Thyroid gland (tissue), 4 donors: ENCODE data around the gene FAM240A.

ENCODE experiments used
- POLR2A ChIP-seq, 2 donors: fragments of 450-650 bp; IDR thresholded peaks; one replicate each; pipeline ENCODE4 v1.6.1; 2017; ENCODE audit warnings: antibody characterized with exemption in 2 of 2, mild to moderate bottlenecking in 2 of 2, moderate library complexity in 1 of 2
- TF ChIP-seq, protein P1 (sequence below), 6 experiments: fragments of 200-600 bp in 3 of 6; fragments of 450-650 bp in 3 of 6; sonication (generic) in 3 of 6; IDR thresholded peaks; one replicate each; pipeline ENCODE4 v1.5.1; 2016 to 2019; ENCODE audit warnings: antibody characterized with exemption in 6 of 6, mild to moderate bottlenecking in 2 of 6, inconsistent platforms in 1 of 6, moderate library complexity in 1 of 6

GRCh38 chr3:46609944-46610722 is 2.2 kb upstream of the FAM240A start:
- TF ChIP-seq, protein P1, sequence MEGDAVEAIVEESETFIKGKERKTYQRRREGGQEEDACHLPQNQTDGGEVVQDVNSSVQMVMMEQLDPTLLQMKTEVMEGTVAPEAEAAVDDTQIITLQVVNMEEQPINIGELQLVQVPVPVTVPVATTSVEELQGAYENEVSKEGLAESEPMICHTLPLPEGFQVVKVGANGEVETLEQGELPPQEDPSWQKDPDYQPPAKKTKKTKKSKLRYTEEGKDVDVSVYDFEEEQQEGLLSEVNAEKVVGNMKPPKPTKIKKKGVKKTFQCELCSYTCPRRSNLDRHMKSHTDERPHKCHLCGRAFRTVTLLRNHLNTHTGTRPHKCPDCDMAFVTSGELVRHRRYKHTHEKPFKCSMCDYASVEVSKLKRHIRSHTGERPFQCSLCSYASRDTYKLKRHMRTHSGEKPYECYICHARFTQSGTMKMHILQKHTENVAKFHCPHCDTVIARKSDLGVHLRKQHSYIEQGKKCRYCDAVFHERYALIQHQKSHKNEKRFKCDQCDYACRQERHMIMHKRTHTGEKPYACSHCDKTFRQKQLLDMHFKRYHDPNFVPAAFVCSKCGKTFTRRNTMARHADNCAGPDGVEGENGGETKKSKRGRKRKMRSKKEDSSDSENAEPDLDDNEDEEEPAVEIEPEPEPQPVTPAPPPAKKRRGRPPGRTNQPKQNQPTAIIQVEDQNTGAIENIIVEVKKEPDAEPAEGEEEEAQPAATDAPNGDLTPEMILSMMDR (IDR thresholded peaks at IDR 0.05): no peak
- no peak for TF ChIP-seq POLR2A (IDR thresholded peaks at IDR 0.05)
